Activated CD4-positive, alpha-beta T cell treated with anti-CD3 and anti-CD28 coated beads, Interleukin-10, Interleukin-2, amounts not matched to agents 100 ng/mL and 50 ng/mL, durations not matched to agents 16 hours and 8 hours (primary cell): ENCODE data around the gene PGC.

Source experiments
- DNase-seq: peaks from one replicate; pipeline ENCODE4 v3.0.0-alpha.2; 2020

PGC gene

DNA sequence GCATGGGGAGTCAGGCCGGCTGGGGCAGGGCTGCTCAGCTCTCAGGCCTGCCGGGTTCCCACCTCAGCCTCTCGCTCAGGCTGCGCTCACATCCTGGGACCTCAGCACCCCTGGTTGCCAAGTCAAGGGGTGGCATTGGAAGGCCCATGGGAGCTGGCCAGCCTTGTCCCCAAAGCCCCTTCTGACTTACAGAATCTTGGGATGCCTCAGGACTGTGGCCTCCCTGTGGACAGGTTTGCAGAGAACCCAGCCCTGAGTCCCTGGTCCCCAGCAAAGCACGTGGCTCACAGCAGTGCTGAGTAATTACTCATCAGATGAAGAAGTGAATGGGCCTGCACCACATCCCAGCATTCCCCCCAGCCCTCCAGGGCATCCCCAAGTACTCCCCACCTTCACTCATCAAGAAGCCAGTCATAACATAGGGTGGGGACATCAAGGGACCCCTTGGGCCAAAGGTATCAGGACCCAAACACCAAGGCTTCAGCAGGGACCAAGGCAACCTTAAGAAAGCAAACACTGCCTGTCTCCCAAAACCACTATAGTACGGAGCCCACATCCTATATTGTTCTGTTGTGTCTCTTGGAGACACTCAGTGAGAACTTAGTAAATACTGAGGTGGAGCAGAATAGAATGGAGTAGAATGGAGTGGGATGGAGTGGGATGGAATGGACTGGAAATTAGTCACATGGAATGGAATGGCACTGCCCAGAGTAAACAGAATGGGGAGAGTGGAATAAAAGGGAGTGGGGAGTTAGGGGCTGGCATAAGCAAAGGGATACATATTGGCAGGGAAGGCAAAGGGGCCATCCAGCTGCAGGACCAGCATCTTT, 3.6 kb downstream of the PGC start:
- no peak for DNase-seq

DNA sequence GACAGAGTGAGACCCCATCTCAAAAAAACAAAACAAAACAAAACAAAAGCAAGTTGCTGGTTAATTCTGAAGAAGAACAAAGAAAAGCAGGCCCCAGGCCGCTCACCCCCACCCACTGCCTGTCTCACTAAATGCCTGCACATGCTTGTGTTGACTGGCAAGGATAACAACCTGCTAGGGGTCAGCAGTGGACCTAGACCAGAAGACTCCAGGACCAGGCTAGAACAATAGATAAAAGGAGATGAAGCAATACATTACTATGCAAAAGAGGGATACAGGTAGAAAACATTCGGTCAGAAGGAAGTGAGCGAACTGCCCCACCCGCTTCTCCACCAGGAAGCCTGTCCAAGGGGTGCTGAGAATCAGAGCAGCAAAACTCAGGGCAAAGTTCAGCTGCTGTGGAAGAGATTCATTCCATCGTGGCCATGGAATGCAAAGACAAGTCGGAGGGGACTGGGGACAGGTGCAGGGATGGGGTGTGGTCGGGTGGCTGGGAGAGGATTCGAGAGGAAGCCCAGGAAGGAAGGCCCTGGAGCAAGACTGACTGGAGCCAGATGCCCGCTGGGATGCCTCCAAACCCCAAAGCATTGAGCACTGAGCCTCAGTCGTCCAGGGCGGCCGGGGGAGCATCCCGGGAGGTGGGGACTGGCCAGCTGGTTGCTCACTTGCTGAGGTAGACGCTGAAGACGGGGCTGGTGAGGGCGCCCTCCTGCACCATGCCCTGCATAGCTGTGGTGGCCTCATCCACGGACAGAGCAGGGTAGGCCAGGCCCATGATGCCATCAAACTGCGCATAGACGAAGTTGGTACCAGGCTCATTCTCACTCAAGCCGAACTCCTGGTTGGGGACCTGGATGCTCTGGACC, 5.3 kb downstream of the PGC start:
- no peak for DNase-seq

DNA sequence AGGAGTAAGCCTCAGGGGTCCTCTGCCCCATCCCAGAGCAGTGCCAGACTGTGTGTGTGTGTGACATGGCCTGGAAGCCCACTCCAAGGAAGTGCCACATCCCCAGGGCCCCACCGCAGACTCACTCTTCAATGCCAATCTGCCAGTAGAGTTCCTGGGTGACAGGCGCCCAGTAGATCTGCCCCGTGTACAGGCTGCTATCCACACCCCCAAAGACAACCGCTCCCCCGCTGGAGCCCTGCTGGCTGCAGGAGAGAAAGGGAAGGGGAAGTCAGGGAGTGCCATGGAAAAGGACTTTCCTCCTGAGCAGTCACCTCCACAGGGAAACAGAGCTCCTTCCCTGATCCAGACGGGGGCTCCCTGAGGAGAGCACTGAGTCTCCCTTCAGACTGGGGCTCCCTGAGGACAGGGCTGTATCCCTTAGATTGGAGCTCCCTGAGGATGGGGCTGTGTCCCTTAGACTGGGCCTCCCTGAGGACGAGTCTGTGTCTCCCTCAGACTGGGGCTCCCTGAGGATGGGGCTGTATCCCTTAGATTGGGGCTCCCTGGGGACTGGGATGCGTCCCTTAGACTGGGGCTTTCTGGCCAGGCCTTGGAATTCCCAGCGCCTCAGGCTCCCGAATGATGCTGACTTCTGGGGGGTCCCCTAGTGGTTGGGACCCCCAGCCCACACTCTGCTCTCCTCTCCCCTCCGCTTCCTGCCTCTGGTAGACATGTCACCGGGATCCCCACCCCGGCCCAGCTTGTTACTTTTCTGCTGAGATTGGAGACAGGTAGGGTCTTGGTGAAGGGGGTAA, 6.6 kb downstream of the PGC start:
- no peak for DNase-seq

DNA sequence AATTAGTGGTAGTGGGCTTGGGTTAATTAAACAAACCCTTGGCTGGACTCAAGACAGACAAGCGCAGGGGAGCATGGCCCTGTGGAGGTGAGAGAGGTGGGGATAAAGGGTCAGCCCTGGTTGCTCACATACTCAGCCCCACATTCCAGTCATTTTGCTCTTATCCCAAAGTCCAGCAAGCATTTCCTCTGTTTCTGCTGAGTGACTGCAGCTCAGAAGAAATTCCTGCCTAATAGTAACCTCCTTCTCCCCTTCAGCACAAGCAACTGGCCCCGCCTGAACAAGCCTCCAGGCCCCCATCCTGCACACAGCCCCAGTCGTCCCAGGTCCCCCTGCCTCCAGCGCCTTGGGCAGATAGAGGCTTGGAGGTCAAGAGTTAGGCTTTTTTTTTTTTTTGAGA, 8.2 kb downstream of the PGC start:
- no peak for DNase-seq

DNA sequence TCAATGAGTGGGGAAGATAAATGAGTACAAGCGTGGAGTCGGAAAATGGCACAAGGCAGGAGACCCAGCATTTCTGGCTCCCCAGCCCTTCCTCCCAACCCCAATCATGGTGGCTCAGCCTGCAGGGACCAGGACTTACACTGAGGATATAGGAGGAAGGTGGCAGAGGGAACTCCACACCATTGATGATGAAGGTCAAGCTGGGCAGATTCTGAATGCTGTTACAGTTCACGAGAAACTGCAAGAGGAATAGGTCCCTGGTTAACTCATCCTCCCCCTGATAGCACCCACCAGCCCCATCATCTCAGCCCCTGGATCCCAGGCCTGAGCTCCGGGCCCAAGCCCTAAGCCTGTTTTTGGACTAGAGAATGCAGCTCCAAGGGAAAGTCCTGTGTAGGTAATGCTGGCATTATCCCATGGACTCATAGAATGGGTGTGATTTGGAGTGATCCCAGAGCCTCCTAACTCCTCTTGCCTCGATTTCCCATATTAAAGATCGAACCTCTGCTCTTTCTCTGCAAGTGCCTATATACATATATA, 9.5 kb downstream of the PGC start:
- no peak for DNase-seq

DNA sequence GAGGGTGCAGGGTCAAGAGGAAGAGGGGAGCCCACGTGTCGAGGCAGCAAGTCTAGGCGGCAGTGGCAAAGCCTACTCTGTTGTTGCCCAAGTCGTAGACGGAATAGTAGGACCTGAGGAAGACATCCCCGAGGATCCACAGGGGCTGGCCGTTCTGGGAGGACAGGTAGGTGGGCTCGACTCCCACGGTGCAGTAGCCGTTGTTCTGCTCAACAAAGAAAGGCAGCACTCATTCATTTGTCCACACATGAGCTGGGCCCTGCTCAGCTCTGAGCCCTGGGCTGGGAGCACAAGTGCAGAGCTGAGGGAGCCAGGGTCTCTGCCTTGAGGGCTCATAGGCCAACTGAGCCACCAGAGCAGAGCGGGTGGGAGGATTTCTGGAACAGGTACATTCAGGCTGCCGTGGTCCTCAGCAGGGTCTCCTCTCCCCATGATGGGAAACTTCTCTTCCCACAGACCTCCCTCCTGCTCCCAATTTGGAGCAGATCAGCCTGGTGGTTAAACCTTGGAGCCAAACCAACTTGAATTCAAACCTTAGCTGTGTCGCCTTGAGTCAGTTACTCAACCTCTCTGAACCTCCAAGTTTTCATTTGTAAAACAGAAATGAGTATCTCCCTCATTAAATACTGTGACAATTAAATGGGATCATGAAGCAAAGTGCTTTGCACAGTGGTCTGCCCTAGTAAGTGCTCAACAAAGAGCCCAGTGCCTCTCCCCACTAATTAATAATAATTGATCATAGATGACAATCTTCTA, 10.2 kb downstream of the PGC start:
- DNase-seq: no peak

DNA sequence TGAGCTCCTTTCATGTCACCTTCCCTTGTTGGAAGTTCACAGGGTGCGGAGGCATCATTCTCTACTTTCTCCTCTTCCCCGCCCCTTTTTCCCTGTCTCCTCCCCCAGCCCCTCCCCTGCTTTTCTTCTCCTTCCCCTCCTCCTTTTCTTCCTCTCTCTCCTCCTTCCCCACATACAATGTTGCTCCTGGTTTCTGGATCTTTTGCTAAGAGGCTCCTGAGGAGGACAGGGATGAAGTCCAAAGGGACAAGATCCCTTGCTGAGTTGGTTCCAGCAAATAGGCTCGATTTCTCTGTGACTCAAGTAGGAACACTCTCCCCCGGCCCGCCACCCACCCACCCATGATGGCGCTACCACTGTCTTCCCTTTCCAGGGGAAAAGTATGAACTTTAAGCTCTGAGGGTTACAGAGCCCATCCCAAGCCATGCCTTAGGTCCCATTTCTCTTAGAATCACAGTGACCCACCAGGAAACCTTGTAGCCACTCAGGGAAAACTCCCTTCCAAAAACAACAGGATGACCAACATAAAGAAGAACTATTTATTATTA, 10.9 kb downstream of the PGC start:
- no peak for DNase-seq

DNA sequence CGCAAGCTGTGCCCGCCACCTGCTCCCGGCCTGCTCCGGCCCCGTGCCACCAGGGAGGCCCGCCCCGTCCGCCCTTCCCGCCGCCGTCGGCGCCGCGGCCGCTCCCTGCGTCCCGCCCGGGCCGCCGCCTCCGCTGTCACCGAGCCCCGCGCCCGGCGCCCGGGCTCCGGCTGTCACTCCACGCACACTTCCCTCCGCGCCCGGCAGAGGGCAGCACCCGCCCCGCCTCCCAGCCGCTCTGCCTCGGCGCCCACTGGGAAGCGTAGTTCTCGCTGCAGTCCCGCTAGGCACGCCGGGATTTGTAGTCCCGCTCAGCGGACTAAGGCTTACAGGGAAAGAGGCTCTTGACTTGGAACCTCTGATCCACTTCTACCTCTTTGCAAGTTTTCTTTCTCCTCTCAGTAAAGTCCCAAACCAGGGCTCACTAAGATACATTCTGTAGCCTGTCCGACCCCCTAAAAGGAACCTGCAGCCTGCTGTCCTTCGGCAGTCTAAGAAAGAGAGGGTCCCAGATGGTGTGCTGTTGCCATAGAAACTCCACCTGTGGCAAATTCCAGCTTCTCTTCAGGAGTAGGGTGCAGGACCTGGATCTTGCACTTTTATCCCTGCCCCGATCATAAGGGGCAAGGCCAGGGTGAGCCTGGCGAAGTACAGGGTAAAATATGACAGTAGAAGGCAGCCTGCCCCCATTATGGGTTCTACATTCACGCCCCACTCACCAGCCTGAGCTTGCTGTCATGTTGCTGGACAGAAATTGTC, 11.6 kb downstream of the PGC start, which contains the start of gene TFEB:
TSS of gene TFEB (minus strand) at position 182 of the 759 bp plus-strand sequence. CDS start 44,395 bp downstream, outside the sequence.
- DNase-seq: peak; percentile 94

DNA sequence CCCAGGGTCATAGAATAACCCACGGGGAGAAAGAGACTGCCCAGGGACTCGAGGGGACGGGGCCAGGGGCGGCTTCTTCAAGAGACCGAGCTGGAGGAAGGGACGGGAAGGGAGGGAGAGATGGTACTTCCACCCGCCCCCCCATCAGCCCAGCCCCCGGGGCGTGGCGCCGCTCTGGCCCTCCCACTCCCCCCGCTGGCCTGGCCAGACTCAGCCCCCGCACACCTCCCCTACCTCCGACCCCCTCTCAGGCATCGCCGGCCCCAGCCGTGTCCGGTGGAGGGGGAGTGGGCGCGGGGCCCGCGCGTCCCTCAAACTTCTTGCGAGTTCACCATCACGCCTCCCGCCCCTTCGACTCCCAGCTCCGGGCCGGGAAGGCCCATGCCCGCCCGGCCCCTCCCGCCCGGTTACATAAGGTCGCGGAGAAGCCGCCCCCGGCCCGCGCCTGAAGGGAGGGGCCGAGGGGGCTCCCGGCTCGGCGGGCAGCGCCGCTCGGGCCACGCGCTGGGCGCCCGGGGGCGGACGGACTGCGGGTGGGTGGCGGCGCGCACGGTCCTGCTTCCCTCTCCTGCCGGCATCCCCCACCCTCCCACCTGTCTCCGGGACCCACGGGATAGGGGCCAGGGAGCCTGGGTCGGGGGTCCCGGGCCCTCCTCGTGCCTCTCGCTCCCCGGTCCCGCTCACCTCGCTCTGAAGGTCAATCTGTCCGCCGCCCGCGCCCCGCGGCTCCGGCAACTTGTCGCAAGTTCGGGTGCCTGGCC, 12.4 kb downstream of the PGC start:
- peak; percentile 77 for DNase-seq

DNA sequence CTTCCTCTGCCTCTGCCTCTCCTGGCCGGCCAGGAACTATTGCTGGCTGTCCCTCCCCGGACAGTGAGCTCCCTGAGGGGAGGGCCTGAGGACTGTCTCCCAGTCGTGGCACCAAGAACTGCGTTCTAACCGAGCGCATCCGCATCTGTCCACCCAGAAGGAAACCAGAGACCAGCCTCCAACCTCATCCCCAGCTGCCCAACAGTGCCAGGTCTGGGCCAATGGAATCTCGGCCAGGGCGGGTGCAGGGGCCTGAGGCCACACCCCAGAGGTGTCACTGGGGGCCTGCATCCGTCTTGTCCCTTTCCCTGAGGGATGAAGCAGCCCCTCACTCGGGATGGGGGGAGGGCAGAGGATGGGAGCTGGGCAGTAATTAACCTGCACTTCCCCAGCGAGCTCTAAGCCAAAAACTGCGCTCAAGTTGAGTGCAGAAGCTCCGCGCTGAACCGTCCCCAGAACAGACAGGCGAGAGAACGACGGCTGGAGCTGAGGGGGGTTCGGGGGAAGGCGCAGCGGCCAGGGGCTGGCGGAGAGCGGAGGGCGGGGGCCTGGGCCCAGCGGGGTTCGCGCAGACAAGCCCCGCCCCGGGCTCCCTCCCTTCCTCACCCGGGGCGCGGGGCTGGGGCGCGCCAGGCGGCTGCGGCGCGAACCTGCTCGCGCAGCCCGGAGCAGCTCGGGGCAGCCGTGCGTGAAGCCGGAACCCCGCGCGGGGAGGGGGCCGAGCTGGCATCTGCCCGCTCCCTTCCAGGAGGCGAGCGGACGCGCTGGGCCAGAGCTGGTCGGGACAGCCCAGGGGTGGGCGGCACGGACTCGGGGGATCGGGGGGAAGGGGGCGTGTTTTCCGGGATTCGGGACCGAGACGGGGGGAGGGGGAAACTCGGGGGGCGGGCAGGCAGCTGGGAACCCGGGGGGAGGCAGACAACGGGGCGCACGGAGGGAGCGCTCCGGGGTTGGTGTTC, 13.2 kb downstream of the PGC start:
- peak; percentile 62 for DNase-seq

DNA sequence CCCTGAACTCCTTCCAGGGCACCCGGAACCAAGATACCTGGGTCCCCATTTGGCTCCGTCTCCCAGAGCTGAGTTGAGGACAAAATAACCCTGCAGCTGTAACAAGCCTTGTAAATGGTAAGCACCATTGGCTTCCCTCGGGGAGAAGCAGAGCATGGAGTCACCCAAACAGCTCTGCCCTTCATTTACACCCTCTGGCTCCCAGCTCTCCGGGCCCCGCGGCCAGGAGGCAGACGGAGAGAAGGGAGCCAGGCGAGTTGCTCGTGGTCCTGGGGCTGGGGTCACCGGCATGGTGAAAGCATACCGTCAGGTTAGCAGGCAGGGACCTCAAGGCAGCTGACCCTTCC, 13.9 kb downstream of the PGC start:
- DNase-seq: no peak

DNA sequence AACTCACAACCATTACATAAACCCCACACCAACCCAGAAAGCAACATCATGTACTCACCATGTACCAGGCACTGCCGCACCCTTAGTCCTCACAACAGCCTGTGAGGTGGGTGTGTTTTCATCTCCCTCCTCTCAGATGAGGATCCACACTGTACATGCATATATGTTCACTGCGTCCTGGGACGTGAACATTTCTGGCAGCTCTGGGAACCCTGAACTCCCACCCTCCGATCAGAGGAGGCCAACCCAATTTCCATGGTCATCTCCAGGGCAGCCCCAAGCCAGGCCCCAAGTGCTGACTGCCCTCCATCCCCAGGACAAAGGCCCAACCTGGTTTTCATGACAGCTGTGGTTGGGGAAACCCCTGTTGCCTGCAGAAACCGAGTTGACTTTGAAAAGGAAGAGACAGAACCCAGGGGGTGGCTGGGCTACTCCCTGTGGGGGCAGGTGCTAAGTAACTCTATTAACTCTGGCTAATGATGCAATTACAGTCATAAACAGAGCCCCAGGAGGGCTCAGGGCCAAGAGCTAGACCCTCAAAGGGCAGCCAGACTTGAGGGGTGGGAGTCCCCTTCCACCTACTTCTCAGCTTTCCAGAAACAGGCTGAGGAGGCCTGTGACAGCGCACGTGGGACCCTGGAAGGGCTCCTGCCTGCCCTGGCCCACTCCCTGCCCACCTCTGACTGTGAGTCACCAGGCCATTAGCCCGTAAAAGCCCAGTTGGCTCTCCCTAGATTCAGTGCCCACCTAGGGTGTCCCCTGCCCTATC, 14.4 kb downstream of the PGC start:
- peak; percentile 73 for DNase-seq

DNA sequence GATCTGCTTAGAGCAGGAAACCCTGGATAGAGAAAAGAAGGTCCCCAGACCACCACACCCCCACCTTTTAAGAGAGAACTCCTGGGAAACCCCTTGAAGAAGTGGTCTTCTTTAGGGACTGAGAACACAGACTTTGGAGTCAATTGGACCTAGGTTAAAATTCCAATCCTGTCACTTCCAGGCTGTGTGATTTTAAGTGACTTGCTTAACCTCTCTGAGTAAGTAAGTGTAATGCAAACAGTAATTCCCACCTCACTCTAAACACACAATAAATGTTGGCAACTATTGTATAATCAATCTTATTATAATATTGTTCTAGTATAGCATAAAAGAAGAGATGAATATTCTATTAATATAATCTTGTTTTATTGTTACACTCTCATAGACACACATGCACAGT, 15.0 kb downstream of the PGC start:
- DNase-seq: no peak

DNA sequence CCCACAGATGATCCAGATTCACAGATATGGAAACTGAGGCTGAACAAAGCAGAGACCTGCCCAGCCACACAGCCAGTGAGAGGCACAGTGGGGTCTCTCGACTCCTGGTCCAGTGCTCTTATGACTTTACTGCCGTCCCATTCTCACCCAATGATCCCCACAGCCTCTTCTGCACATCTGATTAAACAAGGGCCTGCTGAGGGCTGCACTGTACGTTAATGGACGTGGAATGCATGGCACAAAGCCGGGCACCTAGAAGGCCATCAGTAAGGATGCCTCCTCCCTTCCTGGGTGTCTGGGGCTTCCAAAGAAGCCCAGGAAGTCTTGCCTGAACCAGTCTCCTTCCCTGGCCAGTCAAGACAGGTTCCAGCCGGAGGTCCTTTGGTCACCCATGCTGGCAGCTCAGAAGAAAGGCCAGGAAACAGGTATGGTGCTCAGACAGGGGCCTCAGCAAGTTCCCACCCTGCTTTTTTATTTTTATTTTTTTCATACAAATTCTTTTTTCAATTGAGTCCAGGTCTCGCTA, 15.6 kb downstream of the PGC start:
- DNase-seq: no peak

DNA sequence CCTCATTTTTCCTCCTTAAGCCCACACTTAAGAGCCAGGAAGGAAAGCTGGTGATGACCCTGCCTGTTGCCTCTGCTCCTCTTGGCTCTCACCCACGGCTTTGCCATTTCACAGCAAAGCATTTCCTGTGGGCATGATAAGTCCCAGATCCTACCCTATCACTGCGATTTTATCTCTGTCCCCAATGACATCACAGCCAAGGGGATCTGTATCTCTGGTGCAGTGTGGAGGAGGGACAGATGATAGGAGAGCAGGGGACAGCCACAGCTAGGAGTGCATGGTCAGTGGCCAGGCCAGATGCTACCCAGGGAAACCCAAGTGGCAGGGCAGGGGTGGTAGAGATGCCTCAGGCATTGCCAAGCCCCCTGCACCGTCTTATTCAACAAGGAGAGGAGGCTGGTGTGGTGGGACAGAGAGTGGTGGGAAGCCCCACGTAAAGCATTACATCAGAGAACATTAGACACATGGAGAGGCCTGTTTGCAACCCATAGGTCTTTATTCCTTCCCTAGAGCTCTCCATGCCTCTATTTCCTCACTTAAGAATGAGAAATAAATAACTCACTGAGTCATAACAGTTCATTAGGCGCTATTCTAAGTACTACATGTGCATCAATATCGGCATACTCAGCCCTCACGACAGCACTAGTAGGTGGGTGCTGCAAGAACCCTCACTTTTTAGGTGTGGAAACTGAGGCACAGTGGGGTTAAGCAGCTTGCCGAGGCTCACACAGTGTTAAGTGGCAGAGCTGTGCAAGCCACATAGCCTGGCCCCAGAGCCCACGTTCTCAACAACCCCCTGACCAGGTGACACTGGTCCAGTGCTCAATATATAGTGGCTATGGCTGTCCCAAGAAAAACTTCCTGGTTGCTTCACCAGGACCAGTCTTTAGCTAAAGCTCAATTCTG, 16.4 kb downstream of the PGC start:
- DNase-seq: peak; percentile 38

DNA sequence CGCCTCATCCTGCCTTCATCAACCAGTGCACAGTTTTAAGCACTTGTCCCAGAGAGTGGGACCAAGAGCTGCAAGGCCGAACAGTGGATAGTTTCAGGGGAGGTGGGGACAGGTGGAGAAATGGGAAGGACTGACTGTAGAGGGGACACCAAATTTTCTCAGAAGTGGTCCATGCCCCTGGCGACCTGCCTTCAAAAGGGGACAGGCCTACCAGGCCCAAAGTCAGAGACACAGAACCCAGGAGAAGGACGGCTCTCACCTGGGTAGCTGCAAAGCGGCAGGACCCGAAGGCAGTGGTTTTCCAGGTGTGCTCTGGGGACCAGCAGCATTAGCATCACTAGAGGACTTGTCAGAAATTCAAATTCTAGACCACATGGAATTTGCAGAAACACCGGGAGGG, 17.6 kb downstream of the PGC start:
- no peak for DNase-seq

DNA sequence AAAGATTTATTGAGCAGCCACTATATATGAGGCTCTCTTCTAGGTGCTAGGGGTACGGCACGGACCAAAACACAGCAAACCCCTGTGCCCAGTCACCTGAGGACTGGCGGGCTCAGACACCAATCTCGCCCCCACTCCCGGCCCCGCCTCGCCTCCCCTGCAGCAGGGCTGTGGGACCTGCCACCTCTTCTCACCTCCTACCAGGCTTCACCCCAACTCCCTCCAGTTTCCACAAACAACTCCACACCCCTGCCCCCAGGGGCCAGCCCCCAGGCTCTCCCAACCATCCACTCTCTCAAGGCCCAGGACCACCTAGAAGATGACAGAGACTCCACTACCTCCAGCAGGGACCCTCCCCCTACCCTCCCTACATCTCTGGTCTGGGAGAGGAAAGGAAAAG, 18.2 kb downstream of the PGC start:
- DNase-seq: no peak
